HG03066 (cell line): Measurements from ENCODE around the gene ZSCAN10.
A peak's percentile ranks its signal among the peaks of the same experiment; 100 is the strongest.
"Not testable (repeated sequence)": the region's sequence is repeated elsewhere in the genome, so short reads cannot be mapped to it uniquely, and the experiment has no call there.

ENCODE experiments used
- ATAC-seq: cut with Tn5 transposase; IDR thresholded peaks from one replicate; pipeline ENCODE4 v1.9.1; 2021; ENCODE audit warnings: low read depth; ENCODE audit not compliant: unreplicated experiment

Gene ZSCAN10

DNA sequence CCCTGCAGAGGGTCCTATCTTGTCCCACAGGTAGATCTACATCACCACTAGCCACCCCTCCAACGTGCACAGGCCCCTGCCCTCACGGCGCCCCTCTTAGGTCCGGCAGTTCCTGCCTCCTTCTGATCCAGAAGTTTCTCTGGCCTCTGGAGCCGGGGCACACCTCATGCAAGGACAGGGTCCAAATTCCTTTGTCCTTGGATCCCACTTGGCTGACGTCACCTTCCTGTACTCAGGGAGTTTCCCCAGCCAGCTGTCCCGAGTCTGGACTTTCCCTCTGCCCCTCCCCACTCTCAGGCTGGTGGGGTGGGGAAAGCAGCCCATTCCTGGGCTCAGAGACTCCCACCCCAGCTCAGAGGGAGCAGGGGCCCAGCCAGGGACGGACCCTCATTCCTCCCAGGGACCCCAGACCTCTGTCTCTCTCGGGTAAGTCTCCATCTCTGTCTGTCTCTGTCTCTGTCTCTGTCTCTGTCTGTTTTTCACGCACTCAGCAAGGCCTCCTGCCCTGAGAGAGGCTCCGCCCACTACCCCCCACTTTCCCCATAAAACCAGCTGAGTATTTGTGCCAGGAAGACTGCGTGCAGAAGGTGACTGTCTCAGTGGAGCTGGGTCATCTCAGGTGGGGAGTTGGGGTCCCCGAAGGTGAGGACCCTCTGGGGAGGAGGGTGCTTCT, 33.9 kb downstream of the ZSCAN10 start, which contains the start of gene IL32:
TSS of gene IL32 (plus strand) at position 572 of the 673 bp plus-strand sequence. CDS start 172 bp downstream, outside the sequence.
- ATAC-seq = no peak

GRCh38 chr16:3063625-3064386, 35.3 kb downstream of the ZSCAN10 start:
- ATAC-seq = no peak

- no peak for ATAC-seq
Observed at GRCh38 chr16:3062553-3062952, 36.5 kb downstream of the ZSCAN10 start.

GRCh38 chr16:3060339-3061127, 38.6 kb downstream of the ZSCAN10 start:
- ATAC-seq = no peak

- no peak for ATAC-seq
Observed at GRCh38 chr16:3059723-3060242, 39.3 kb downstream of the ZSCAN10 start.

GRCh38 chr16:3059041-3059722, 39.9 kb downstream of the ZSCAN10 start:
- ATAC-seq = peak; percentile 76

GRCh38 chr16:3058139-3059030, 40.7 kb downstream of the ZSCAN10 start:
- ATAC-seq = peak; percentile 41

GRCh38 chr16:3057181-3058138, 41.6 kb downstream of the ZSCAN10 start:
- no peak for ATAC-seq

DNA sequence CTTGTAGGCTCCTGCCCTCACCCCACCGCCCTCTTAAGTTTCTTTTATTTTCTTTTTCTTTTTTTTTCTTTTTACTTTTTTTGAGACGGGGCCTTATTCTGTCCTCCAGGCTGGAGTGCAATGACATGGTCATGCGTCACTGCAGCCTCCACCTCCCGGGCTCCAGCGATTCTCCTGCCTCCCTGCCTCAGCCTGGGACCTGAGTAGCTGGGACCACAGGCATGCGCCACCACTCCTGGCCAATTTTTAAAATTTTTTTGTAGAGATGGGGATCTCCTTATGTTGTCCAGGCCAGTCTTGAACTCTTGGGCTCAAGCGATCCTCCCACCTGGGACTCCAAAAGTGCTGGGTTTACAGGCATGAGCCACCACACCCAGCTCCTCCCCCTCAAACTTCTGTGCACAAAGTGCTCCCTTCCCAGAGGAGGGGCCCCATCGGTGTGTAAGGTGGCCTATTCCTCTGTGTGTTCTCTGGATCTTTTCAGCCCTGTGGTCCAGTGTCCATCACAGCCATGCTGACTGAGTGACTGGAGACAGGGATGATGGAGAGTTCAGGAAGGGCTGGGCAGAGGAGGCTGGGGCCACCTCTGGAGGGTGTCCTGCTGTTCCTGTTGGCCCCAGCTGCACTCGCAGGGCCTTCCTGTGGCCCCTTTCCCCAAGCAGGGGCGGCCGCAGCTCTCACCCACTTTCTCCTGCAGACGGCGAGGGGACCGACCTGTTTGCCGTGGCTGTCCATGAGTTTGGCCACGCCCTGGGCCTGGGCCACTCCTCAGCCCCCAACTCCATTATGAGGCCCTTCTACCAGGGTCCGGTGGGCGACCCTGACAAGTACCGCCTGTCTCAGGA, 42.5 kb downstream of the ZSCAN10 start:
- no peak for ATAC-seq

DNA sequence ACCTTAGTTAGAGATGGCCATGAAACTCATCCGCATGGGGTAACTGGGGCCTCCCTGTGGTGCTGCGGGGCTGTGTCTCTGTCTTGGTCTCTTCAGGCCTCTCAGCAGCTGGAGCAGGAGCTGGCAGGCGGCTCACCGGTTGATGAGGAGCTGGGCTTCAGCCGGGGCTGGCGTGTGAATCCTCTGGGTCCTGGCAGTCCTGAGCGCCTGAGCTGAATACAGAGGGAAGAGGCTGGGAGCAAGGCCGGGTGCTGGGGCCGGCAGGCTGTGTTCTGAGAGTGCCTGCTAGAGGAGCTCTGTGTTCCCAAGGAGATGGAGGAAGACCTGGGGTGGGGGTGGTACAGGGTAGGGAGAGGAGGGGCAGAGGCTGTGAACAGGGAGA, 43.4 kb downstream of the ZSCAN10 start:
- not testable (repeated sequence) for ATAC-seq

DNA sequence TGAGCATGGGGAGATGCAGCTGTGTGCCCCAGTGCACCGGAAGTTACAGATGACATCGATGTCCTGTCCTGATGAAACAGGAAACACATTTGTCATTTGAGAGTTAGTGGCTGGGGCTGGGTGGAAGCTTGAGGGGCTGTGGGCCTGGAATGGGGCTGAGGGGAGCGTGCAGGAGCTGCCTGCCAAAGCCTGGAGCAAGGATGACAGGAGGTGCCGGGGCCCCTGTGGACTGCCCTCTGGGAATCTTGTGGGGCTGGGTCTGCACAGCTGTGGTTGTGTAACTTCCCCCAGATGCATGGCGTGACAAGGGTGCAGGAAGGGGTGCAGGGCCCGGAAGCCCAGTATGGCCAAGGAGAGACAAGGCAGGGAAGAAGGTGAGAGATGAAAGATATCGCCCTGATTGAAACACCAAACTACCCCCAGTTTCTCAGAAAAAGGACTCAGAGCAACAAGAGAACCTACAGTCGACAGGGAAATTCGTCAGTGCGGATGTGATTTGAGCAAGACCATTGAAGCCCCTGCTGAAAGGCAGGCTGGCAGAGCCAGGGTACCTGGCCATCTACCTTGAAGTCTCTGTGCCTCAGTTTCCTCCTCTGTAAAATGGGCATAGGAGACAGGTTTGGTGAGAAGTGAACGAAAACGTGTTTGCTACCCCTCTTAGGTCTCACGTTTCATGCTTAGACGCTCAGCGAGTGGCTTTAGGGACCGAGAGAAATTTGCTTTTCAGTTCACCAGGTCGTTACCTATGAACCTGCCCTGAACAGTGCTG, 43.9 kb downstream of the ZSCAN10 start:
- no peak for ATAC-seq

GRCh38 chr16:3053330-3053710, 45.8 kb downstream of the ZSCAN10 start:
- ATAC-seq = not testable (repeated sequence)

GRCh38 chr16:3052571-3053329, 46.3 kb downstream of the ZSCAN10 start:
- not testable (repeated sequence) for ATAC-seq

GRCh38 chr16:3051494-3051893, 47.6 kb downstream of the ZSCAN10 start:
- ATAC-seq = no peak

DNA sequence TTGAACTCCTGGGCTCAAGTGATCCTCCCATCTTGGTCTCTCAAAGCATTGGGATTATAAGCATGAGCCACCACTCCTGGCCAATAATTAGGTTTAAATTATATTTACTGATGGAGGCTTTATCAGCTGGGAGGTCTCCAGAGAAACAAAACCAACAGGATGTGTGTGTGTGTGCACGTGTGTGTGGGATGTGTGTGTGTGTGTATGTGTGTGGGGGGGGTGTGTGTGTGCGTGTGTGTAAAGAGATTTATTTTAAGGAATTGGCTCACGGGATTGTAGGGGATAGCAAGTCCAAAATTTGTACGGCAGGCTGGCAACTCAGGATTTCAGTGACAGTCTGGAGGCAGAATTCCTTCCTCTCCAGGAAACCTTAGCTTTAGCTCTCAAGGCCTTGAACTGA, 48.1 kb downstream of the ZSCAN10 start:
- no peak for ATAC-seq

GRCh38 chr16:3050487-3050886, 48.6 kb downstream of the ZSCAN10 start:
- ATAC-seq = no peak
